ENCODE results near the gene OOSP2.

- no peak for TF ChIP-seq POLR2AphosphoS5 (IDR thresholded peaks at IDR 0.05; ENCODE audit: low read depth)
- TF ChIP-seq CTCF (IDR thresholded peaks at IDR 0.05; ENCODE audit: insufficient read depth, low read length) = no peak
- TF ChIP-seq REST (IDR thresholded peaks at IDR 0.05; ENCODE audit: insufficient replicate concordance, low read depth) = no peak
- no peak for TF ChIP-seq SPI1 (IDR thresholded peaks at IDR 0.05; ENCODE audit: borderline replicate concordance, low read depth)
These were observed 37.1 kb downstream of the OOSP2 start for GRCh38 chr11:60077216-60077817.

All from HL-60 (cell line).